ENCODE data around the gene LFNG. TPM values are rescaled to one million over a fixed set of nuclear protein-coding genes. Genes with fewer than 3 reads are reported as not detected.

The LFNG gene
- polyA plus RNA-seq, 2 of the 4 experiments (the other 2 are of a cell fraction): 2.3 to 7.3 TPM

GRCh38 chr7:2575733-2576340 lies 56.3 kb downstream of the LFNG start:
- ChIA-PET CTCF (interaction anchor here (0.7 to 1.8 kb wide), 4 partner anchors 8 to 105 kb away, joined by 3 to 7 read pairs (median 4); no protein-coding TSS in a partner anchor), POLR2A (no interaction called here)
- H3K4me1 ChIP-seq: peaks cover 13% of the 10 kb centered on the region
- H3K4me3 ChIP-seq: no peak overlapping the region
- no peak for DNase-seq (ENCODE audit: low read depth in 1 of 2, low spot score in 1 of 2)
- H3K4me2 ChIP-seq: no peak overlapping the region
- no peak for ATAC-seq
- no peak overlapping the region for H3K27ac ChIP-seq
- no peak for FAIRE-seq
- WGBS (ENCODE audit: missing lambda C conversion rate): 95% methylated on average over 21 of the region's 21 CpGs
- TF ChIP-seq CBX8 (IDR thresholded peaks at IDR 0.05) (no peak), MAFK (IDR thresholded peaks at IDR 0.05; ENCODE audit: partially characterized antibody) (no peak), HOXB5 (CRISPR knock-in tag; IDR thresholded peaks at IDR 0.05) (no peak), HOXB13 (CRISPR knock-in tag; IDR thresholded peaks at IDR 0.05; ENCODE audit: low read depth) (no peak), FOXS1 (CRISPR knock-in tag; IDR thresholded peaks at IDR 0.05) (no peak), EHF (CRISPR knock-in tag; IDR thresholded peaks at IDR 0.05) (no peak), ELK1 (IDR thresholded peaks at IDR 0.05; ENCODE audit: low read depth, low read length) (no peak), CBX2 (IDR thresholded peaks at IDR 0.05; ENCODE audit: borderline replicate concordance, low read depth) (no peak), CHD4 (IDR thresholded peaks at IDR 0.05; ENCODE audit: borderline replicate concordance) (no peak), RARB (CRISPR knock-in tag; IDR thresholded peaks at IDR 0.05) (no peak), TP53 (CRISPR knock-in tag; IDR thresholded peaks at IDR 0.05) (no peak), CEBPB (IDR thresholded peaks at IDR 0.05) (no peak)
- no peaks in the 10 kb centered on the region for H3K9me3 ChIP-seq

- H3K4me2 ChIP-seq: no peak overlapping the region
- H3K9me3 ChIP-seq: no peaks in the 10 kb centered on the region
- no peak overlapping the region for H3K27ac ChIP-seq
- peaks cover 7% of the 10 kb centered on the region for H3K4me1 ChIP-seq
- no peak for DNase-seq (ENCODE audit: low read depth in 1 of 2, low spot score in 1 of 2)
- TF ChIP-seq NPAS2 (CRISPR knock-in tag; IDR thresholded peaks at IDR 0.05; ENCODE audit: borderline replicate concordance): no peak
- no peak for TF ChIP-seq POLR2A (IDR thresholded peaks at IDR 0.05; ENCODE audit: low read length)
- TF ChIP-seq FOSL2 (IDR thresholded peaks at IDR 0.05): no peak
- no peak for TF ChIP-seq FOSL2 (CRISPR knock-in tag; IDR thresholded peaks at IDR 0.05)
- TF ChIP-seq HOXA7 (CRISPR knock-in tag; IDR thresholded peaks at IDR 0.05): no peak
- no peak for TF ChIP-seq ZNF302 (CRISPR knock-in tag; IDR thresholded peaks at IDR 0.05)
- TF ChIP-seq KDM5A (IDR thresholded peaks at IDR 0.05): no peak
- TF ChIP-seq REST (IDR thresholded peaks at IDR 0.05): no peak
- TF ChIP-seq GATA3 (IDR thresholded peaks at IDR 0.05; ENCODE audit: borderline replicate concordance): no peak
- no peak for TF ChIP-seq HEYL (CRISPR knock-in tag; IDR thresholded peaks at IDR 0.05)
- TF ChIP-seq POLR2AphosphoS2 (conservative IDR thresholded peaks at IDR 0.05; ENCODE audit: low read length): no peak
- TF ChIP-seq SMC3 (IDR thresholded peaks at IDR 0.05): no peak
- TF ChIP-seq MYC (IDR thresholded peaks at IDR 0.05; ENCODE audit: borderline replicate concordance, low read length): no peak
- TF ChIP-seq RNF2 (IDR thresholded peaks at IDR 0.05; ENCODE audit: borderline replicate concordance, low read depth): no peak
- POLR2A ChIA-PET: no interaction called here
- no peak overlapping the region for H3K4me3 ChIP-seq
- CTCF ChIA-PET: interaction anchor here (0.7 to 1.8 kb wide), 3 partner anchors 9 to 91 kb away, joined by 3 to 7 read pairs (median 4); no protein-coding TSS in a partner anchor
- no peak for ATAC-seq
- no peak for FAIRE-seq
- 90% methylated on average over 50 of the region's 56 CpGs for WGBS (ENCODE audit: missing lambda C conversion rate)
These were observed 57.3 kb downstream of the LFNG start for GRCh38 chr7:2576742-2577491.
